Measurements from ENCODE around the gene ADIRF.
"Not testable (repeated sequence)": the region's sequence is repeated elsewhere in the genome, so short reads cannot be mapped to it uniquely, and the experiment has no call there.

Gene ADIRF

GRCh38 chr10:86945361-86946212 is 22.7 kb upstream of the ADIRF start:
- no peaks in the 10 kb centered on the region for H3K9me3 ChIP-seq (ENCODE audit: control insufficient read depth in 1 of 2, low read length in 2 of 2)
- no peaks in the 10 kb centered on the region for H3K36me3 ChIP-seq (ENCODE audit: control insufficient read depth in 1 of 2, insufficient read depth in 2 of 2, low read length in 2 of 2)
- peaks cover 3 to 8% of the 10 kb centered on the region in 2 donors for H3K27me3 ChIP-seq (ENCODE audit: control insufficient read depth in 1 of 2, insufficient read depth in 2 of 2, low read length in 2 of 2)
- H3K27ac ChIP-seq (ENCODE audit: low read depth, low read length): no peak overlapping the region
- no peak overlapping the region for H3K4me3 ChIP-seq (ENCODE audit: low read depth in 1 of 2, low read length in 2 of 2)
- no peak overlapping the region for H3K9ac ChIP-seq (ENCODE audit: low read depth in 1 of 2, low read length in 2 of 2)
- peaks cover 0 to 15% of the 10 kb centered on the region in 2 donors for H3K4me1 ChIP-seq (ENCODE audit: control insufficient read depth in 1 of 2, insufficient read depth in 2 of 2, low read length in 2 of 2)

- Histone ChIP-seq H3K4me1 (ENCODE audit: control insufficient read depth in 1 of 2, insufficient read depth in 2 of 2, low read length in 2 of 2) (peaks cover 0 to 13% of the 10 kb centered on the region in 2 donors), H3K27ac (ENCODE audit: low read depth, low read length) (no peak overlapping the region), H3K9ac (ENCODE audit: low read depth in 1 of 2, low read length in 2 of 2) (no peak overlapping the region), H3K36me3 (ENCODE audit: control insufficient read depth in 1 of 2, insufficient read depth in 2 of 2, low read length in 2 of 2) (no peaks in the 10 kb centered on the region), H3K9me3 (ENCODE audit: control insufficient read depth in 1 of 2, low read length in 2 of 2) (no peaks in the 10 kb centered on the region), H3K27me3 (ENCODE audit: control insufficient read depth in 1 of 2, insufficient read depth in 2 of 2, low read length in 2 of 2) (peaks cover 3 to 8% of the 10 kb centered on the region in 2 donors), H3K4me3 (ENCODE audit: low read depth in 1 of 2, low read length in 2 of 2) (no peak overlapping the region)
These were observed 21.8 kb upstream of the ADIRF start for GRCh38 chr10:86946213-86947155.

GRCh38 chr10:86947806-86948205 is 20.5 kb upstream of the ADIRF start:
- not testable (repeated sequence) for H3K9ac ChIP-seq (ENCODE audit: low read depth in 1 of 2, low read length in 2 of 2); H3K9me3 ChIP-seq (ENCODE audit: control insufficient read depth in 1 of 2, low read length in 2 of 2); H3K27me3 ChIP-seq (ENCODE audit: control insufficient read depth in 1 of 2, insufficient read depth in 2 of 2, low read length in 2 of 2); H3K36me3 ChIP-seq (ENCODE audit: control insufficient read depth in 1 of 2, insufficient read depth in 2 of 2, low read length in 2 of 2); H3K4me1 ChIP-seq (ENCODE audit: control insufficient read depth in 1 of 2, insufficient read depth in 2 of 2, low read length in 2 of 2); H3K27ac ChIP-seq (ENCODE audit: low read depth, low read length); H3K4me3 ChIP-seq (ENCODE audit: low read depth in 1 of 2, low read length in 2 of 2)

GRCh38 chr10:86950349-86950748 is 17.9 kb upstream of the ADIRF start:
- no peak overlapping the region for H3K9ac ChIP-seq (ENCODE audit: low read depth in 1 of 2, low read length in 2 of 2)
- peaks cover 0 to 6% of the 10 kb centered on the region in 2 donors for H3K4me1 ChIP-seq (ENCODE audit: control insufficient read depth in 1 of 2, insufficient read depth in 2 of 2, low read length in 2 of 2)
- H3K9me3 ChIP-seq (ENCODE audit: control insufficient read depth in 1 of 2, low read length in 2 of 2): no peaks in the 10 kb centered on the region

GRCh38 chr10:86951184-86951761 is 17.0 kb upstream of the ADIRF start:
- peaks cover 3 to 6% of the 10 kb centered on the region in 2 donors for H3K27me3 ChIP-seq (ENCODE audit: control insufficient read depth in 1 of 2, insufficient read depth in 2 of 2, low read length in 2 of 2)
- H3K9me3 ChIP-seq (ENCODE audit: control insufficient read depth in 1 of 2, low read length in 2 of 2): no peaks in the 10 kb centered on the region
- H3K27ac ChIP-seq (ENCODE audit: low read depth, low read length): no peak overlapping the region
- H3K4me3 ChIP-seq (ENCODE audit: low read depth in 1 of 2, low read length in 2 of 2): no peak overlapping the region
- H3K9ac ChIP-seq (ENCODE audit: low read depth in 1 of 2, low read length in 2 of 2): no peak overlapping the region
- H3K36me3 ChIP-seq (ENCODE audit: control insufficient read depth in 1 of 2, insufficient read depth in 2 of 2, low read length in 2 of 2): no peaks in the 10 kb centered on the region
- no peaks in the 10 kb centered on the region for H3K4me1 ChIP-seq (ENCODE audit: control insufficient read depth in 1 of 2, insufficient read depth in 2 of 2, low read length in 2 of 2)

More at GRCh38 chr10:86950349-86950748, 17.9 kb upstream of the ADIRF start:
- no peaks in the 10 kb centered on the region for H3K36me3 ChIP-seq (ENCODE audit: control insufficient read depth in 1 of 2, insufficient read depth in 2 of 2, low read length in 2 of 2)
- H3K27ac ChIP-seq (ENCODE audit: low read depth, low read length): no peak overlapping the region
- no peak overlapping the region for H3K4me3 ChIP-seq (ENCODE audit: low read depth in 1 of 2, low read length in 2 of 2)
- peaks cover 3 to 8% of the 10 kb centered on the region in 2 donors for H3K27me3 ChIP-seq (ENCODE audit: control insufficient read depth in 1 of 2, insufficient read depth in 2 of 2, low read length in 2 of 2)

GRCh38 chr10:86952106-86952505 is 16.2 kb upstream of the ADIRF start:
- H3K36me3 ChIP-seq (ENCODE audit: control insufficient read depth in 1 of 2, insufficient read depth in 2 of 2, low read length in 2 of 2): no peaks in the 10 kb centered on the region
- H3K27me3 ChIP-seq (ENCODE audit: control insufficient read depth in 1 of 2, insufficient read depth in 2 of 2, low read length in 2 of 2): no peaks in the 10 kb centered on the region
- no peaks in the 10 kb centered on the region for H3K4me1 ChIP-seq (ENCODE audit: control insufficient read depth in 1 of 2, insufficient read depth in 2 of 2, low read length in 2 of 2)
- no peak overlapping the region for H3K4me3 ChIP-seq (ENCODE audit: low read depth in 1 of 2, low read length in 2 of 2)
- H3K9ac ChIP-seq (ENCODE audit: low read depth in 1 of 2, low read length in 2 of 2): no peak overlapping the region
- no peak overlapping the region for H3K27ac ChIP-seq (ENCODE audit: low read depth, low read length)
- no peaks in the 10 kb centered on the region for H3K9me3 ChIP-seq (ENCODE audit: control insufficient read depth in 1 of 2, low read length in 2 of 2)

GRCh38 chr10:86952697-86953096 is 15.6 kb upstream of the ADIRF start:
- H3K36me3 ChIP-seq (ENCODE audit: control insufficient read depth in 1 of 2, insufficient read depth in 2 of 2, low read length in 2 of 2); H3K27ac ChIP-seq (ENCODE audit: low read depth, low read length); H3K4me3 ChIP-seq (ENCODE audit: low read depth in 1 of 2, low read length in 2 of 2): not testable (repeated sequence)

GRCh38 chr10:86953747-86954680 is 14.3 kb upstream of the ADIRF start:
- Histone ChIP-seq H3K36me3 (ENCODE audit: control insufficient read depth in 1 of 2, insufficient read depth in 2 of 2, low read length in 2 of 2) (no peaks in the 10 kb centered on the region), H3K4me3 (ENCODE audit: low read depth in 1 of 2, low read length in 2 of 2) (no peak overlapping the region), H3K27ac (ENCODE audit: low read depth, low read length) (peak overlapping the region; percentile 50), H3K9me3 (ENCODE audit: control insufficient read depth in 1 of 2, low read length in 2 of 2) (no peaks in the 10 kb centered on the region), H3K9ac (ENCODE audit: low read depth in 1 of 2, low read length in 2 of 2) (no peak overlapping the region), H3K4me1 (ENCODE audit: control insufficient read depth in 1 of 2, insufficient read depth in 2 of 2, low read length in 2 of 2) (peaks cover 5 to 12% of the 10 kb centered on the region in 2 donors), H3K27me3 (ENCODE audit: control insufficient read depth in 1 of 2, insufficient read depth in 2 of 2, low read length in 2 of 2) (no peaks in the 10 kb centered on the region)

More at GRCh38 chr10:86952697-86953096, 15.6 kb upstream of the ADIRF start:
- not testable (repeated sequence) for H3K9me3 ChIP-seq (ENCODE audit: control insufficient read depth in 1 of 2, low read length in 2 of 2); H3K9ac ChIP-seq (ENCODE audit: low read depth in 1 of 2, low read length in 2 of 2); H3K4me1 ChIP-seq (ENCODE audit: control insufficient read depth in 1 of 2, insufficient read depth in 2 of 2, low read length in 2 of 2); H3K27me3 ChIP-seq (ENCODE audit: control insufficient read depth in 1 of 2, insufficient read depth in 2 of 2, low read length in 2 of 2)

- Histone ChIP-seq H3K9me3 (ENCODE audit: control insufficient read depth in 1 of 2, low read length in 2 of 2) (no peaks in the 10 kb centered on the region), H3K4me3 (ENCODE audit: low read depth in 1 of 2, low read length in 2 of 2) (no peak overlapping the region), H3K27ac (ENCODE audit: low read depth, low read length) (peak overlapping the region; percentile 51), H3K36me3 (ENCODE audit: control insufficient read depth in 1 of 2, insufficient read depth in 2 of 2, low read length in 2 of 2) (no peaks in the 10 kb centered on the region), H3K4me1 (ENCODE audit: control insufficient read depth in 1 of 2, insufficient read depth in 2 of 2, low read length in 2 of 2) (peaks cover 5 to 17% of the 10 kb centered on the region in 2 donors), H3K9ac (ENCODE audit: low read depth in 1 of 2, low read length in 2 of 2) (no peak overlapping the region), H3K27me3 (ENCODE audit: control insufficient read depth in 1 of 2, insufficient read depth in 2 of 2, low read length in 2 of 2) (no peaks in the 10 kb centered on the region)
These were observed 13.4 kb upstream of the ADIRF start for GRCh38 chr10:86954681-86955500.
